Fibroblast of lung (primary cell): ENCODE data around the gene AHCYL2. TPM values are rescaled to one million over a fixed set of nuclear protein-coding genes. Genes with fewer than 3 reads are reported as not detected.
"Not testable (repeated sequence)": the region's sequence is repeated elsewhere in the genome, so short reads cannot be mapped to it uniquely, and the experiment has no call there.

ENCODE experiments used
- DNase-seq, 2 donors: peaks; one replicate each; pipeline versions ENCODE4 v3.0.0 to v3.0.0-alpha.2; 2010; ENCODE audit warnings: low read depth in 2 of 2
- H2AFZ ChIP-seq: 2 replicates; pipeline ENCODE4 v1.5.1; 2012; ENCODE audit warnings: low read length, control low read depth, inconsistent platforms
- H3K27ac ChIP-seq: 2 replicates; pipeline ENCODE4 v1.5.1; 2011; ENCODE audit warnings: low read length, control low read depth; ENCODE audit not compliant: insufficient read depth
- H3K27me3 ChIP-seq: 2 replicates; pipeline ENCODE4 v1.5.1; 2011; ENCODE audit warnings: mild to moderate bottlenecking, low read length; ENCODE audit not compliant: control insufficient read depth, insufficient read depth
- H3K36me3 ChIP-seq: 2 replicates; pipeline ENCODE4 v1.5.1; 2011; ENCODE audit warnings: low read length; ENCODE audit not compliant: control insufficient read depth, insufficient read depth
- H3K4me1 ChIP-seq: 2 replicates; pipeline ENCODE4 v1.5.1; 2011; ENCODE audit warnings: low read length; ENCODE audit not compliant: control insufficient read depth, insufficient read depth; ENCODE audit errors: extremely low read depth
- H3K4me2 ChIP-seq: 2 replicates; pipeline ENCODE4 v1.5.1; 2011; ENCODE audit warnings: low read length, control low read depth; ENCODE audit not compliant: insufficient read depth; ENCODE audit errors: extremely low read depth
- H3K4me3 ChIP-seq, 4 experiments: fragments of 200-600 bp in 1 of 4; sonication (generic) in 1 of 4; replicated peaks in 1 of 4; 2 replicates each; pipeline ENCODE4 v1.5.1; 2011 to 2016; ENCODE audit warnings: low read length in 4 of 4, low read depth in 3 of 4, mild to moderate bottlenecking in 3 of 4, control low read depth in 2 of 4, inconsistent platforms in 1 of 4, mixed read lengths in 1 of 4; ENCODE audit not compliant: insufficient read depth in 1 of 4; ENCODE audit errors: control extremely low read depth in 1 of 4
- H3K79me2 ChIP-seq: 2 replicates; pipeline ENCODE4 v1.5.1; 2012; ENCODE audit warnings: mild to moderate bottlenecking, low read length, inconsistent platforms; ENCODE audit not compliant: control insufficient read depth, insufficient read depth
- H3K9ac ChIP-seq: 2 replicates; pipeline ENCODE4 v1.5.1; 2011; ENCODE audit warnings: mild to moderate bottlenecking, low read length, control low read depth; ENCODE audit not compliant: insufficient read depth
- H3K9me3 ChIP-seq: 2 replicates; pipeline ENCODE4 v1.5.1; 2012; ENCODE audit warnings: low read depth, low read length; ENCODE audit not compliant: control insufficient read depth, insufficient read depth
- H4K20me1 ChIP-seq: 2 replicates; pipeline ENCODE4 v1.5.1; 2011; ENCODE audit warnings: low read length; ENCODE audit not compliant: control insufficient read depth, insufficient read depth; ENCODE audit errors: extremely low read depth
- CTCF ChIP-seq, 2 donors: IDR thresholded peaks in 1 of 2; conservative IDR thresholded peaks in 1 of 2; 1 replicate in 1 of 2; 2 replicates in 1 of 2; pipeline ENCODE4 v1.5.1; 2011 to 2012; ENCODE audit warnings: low read length in 2 of 2, control low read depth in 1 of 2, inconsistent platforms in 1 of 2, low read depth in 1 of 2, mild to moderate bottlenecking in 1 of 2
- EZH2 ChIP-seq: IDR thresholded peaks from 2 replicates; pipeline ENCODE4 v1.5.1; 2012; ENCODE audit warnings: low read length, control low read depth, mild to moderate bottlenecking; ENCODE audit errors: missing control alignments
- polyA plus RNA-seq, 2 donors: library from polyadenylated mRNA; depleted of rRNA in 1 of 2; stranded (reverse) in 1 of 2; unstranded in 1 of 2; fragments of >200 nt; gene quantifications; 2 replicates each; pipeline ENCODE4 v1.2.1, GENCODE V29; 2011 to 2012; ENCODE audit warnings: missing spikeins in 1 of 2
- total RNA-seq: library from RNA; depleted of rRNA; stranded (reverse); fragments of >200 nt; gene quantifications from 2 replicates; pipeline ENCODE4 v1.2.1, GENCODE V29; 2014

The AHCYL2 gene
- total and polyA plus RNA-seq, 2 donors (not counting 1 experiment from before 2014, with no cell fraction given), result 8.7 to 11.9 TPM

GRCh38 chr7:129401967-129402860 is 177.4 kb downstream of the AHCYL2 start:
- H4K20me1 ChIP-seq, result no peaks in the 10 kb centered on the region
- no peak for TF ChIP-seq CTCF (conservative IDR thresholded peaks at IDR 0.05 in 1 of 2, IDR thresholded peaks at IDR 0.05 in 1 of 2; ENCODE audit: low read depth in 1 of 2, low read length in 2 of 2)
- TF ChIP-seq EZH2, result no peak
- H3K4me2 ChIP-seq, result no peak overlapping the region
- no peak overlapping the region for H3K27ac ChIP-seq
- H3K27me3 ChIP-seq, result no peaks in the 10 kb centered on the region
- H3K4me3 ChIP-seq, result no peak overlapping the region
- H3K9me3 ChIP-seq, result no peaks in the 10 kb centered on the region
- no peaks in the 10 kb centered on the region for H3K36me3 ChIP-seq
- DNase-seq, result no peak
- no peak overlapping the region for H3K9ac ChIP-seq
- H3K79me2 ChIP-seq, result no peaks in the 10 kb centered on the region
- H3K4me1 ChIP-seq, result peaks cover 4% of the 10 kb centered on the region
- H2AFZ ChIP-seq, result no peak overlapping the region

DNA sequence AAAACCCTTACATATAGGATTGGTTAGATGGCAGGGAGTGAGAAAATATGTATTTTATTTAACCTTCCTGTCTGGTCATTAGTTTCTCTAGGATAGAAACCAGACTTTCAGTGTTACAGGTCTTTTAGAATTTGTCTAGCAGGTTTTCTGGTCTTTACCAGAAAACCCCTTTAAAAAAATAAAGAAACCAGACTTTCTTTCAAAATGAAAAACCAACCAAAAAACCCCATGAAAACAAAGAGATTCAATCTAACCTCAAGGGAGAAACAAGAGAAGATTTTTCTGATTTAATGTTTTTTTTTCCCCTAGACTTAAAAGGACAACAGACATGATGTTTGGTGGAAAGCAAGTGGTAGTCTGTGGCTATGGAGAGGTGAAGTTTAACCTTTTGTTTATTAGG is 180.7 kb downstream of the AHCYL2 start:
- H2AFZ ChIP-seq, result no peak overlapping the region
- peaks cover 4% of the 10 kb centered on the region for H3K4me1 ChIP-seq
- no peaks in the 10 kb centered on the region for H3K36me3 ChIP-seq
- no peak for DNase-seq
- H3K9ac ChIP-seq, result no peak overlapping the region
- no peak overlapping the region for H3K4me3 ChIP-seq
- no peaks in the 10 kb centered on the region for H3K9me3 ChIP-seq
- no peaks in the 10 kb centered on the region for H3K79me2 ChIP-seq
- no peaks in the 10 kb centered on the region for H3K27me3 ChIP-seq
- no peaks in the 10 kb centered on the region for H4K20me1 ChIP-seq
- no peak overlapping the region for H3K4me2 ChIP-seq
- TF ChIP-seq CTCF (conservative IDR thresholded peaks at IDR 0.05 in 1 of 2, IDR thresholded peaks at IDR 0.05 in 1 of 2; ENCODE audit: low read depth in 1 of 2, low read length in 2 of 2) (no peak), EZH2 (no peak)
- no peak overlapping the region for H3K27ac ChIP-seq

DNA sequence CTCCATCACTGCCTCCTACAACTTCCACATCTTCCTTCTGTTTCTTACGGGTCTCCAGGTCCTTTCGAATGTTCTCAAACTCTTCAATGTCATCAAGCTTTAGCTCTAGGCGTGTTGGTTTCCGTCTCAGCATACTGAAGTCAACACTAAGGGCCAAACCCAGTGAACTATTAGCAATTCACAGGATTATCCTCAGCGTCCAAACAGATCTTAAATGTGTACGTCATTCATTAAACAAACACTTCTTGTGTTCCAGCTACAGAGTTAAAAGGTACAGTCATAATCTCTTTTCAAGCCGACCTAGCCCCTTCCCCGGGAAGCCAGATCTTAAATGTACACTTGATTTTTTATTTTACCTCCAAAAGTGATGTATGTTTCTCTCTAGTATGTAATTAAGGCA is 185.4 kb downstream of the AHCYL2 start:
- H2AFZ ChIP-seq, H4K20me1 ChIP-seq, H3K27ac ChIP-seq, H3K79me2 ChIP-seq, H3K9ac ChIP-seq, H3K9me3 ChIP-seq, H3K4me2 ChIP-seq, H3K4me1 ChIP-seq, H3K4me3 ChIP-seq, H3K27me3 ChIP-seq, DNase-seq, H3K36me3 ChIP-seq: not testable (repeated sequence)
